ENCODE data around the gene ALKBH6.
"Not testable (repeated sequence)": the region's sequence is repeated elsewhere in the genome, so short reads cannot be mapped to it uniquely, and the experiment has no call there.

Gene ALKBH6

DNA sequence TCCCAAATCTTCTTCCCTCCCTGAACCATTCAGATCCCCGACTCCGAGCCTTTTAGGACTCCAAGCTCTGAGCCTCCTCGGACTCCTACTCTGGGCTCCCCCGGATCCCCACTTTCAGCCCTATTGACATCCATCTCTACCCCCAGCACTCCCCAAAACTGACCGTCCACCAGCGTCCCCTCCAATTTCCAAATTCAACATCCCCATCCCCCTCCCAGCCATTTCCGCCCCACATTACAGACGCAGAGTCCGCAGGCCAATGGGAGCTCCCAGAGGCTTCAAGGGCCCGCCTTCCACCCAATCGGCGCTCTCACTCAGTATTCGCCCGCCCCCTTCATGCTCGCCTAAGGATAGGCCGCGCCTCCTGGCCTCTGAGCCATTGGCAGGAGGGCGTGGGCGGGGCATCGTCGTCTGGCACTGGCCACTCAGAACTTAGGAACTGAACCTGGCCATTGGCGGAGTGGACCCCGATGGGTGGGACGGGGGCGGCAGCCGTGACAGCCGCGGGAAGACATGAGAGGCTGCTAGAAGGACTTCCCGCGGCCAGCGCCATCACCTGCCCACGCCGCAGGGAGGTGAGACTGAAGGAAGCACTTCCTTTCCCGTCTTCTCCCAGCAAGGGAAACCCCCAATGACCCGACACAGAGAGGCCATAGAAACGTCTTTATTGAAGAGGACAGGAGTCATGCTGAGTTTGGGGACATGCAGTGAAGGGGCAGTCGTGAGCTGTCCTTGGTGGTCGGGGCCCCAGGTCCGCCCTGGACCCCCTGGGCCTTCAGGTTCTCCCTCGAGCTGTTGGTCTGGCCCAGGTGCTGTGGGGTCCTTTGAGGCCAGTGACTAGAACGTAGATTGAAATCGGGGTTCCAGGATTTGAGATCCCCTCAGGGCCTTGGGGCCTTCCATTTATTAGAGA lies at the start of gene ALKBH6:
TSS of gene ALKBH6 (minus strand) at position 202 of the 913 bp plus-strand sequence. CDS start 816 bp downstream, outside the sequence.
- peak; percentile 99 for DNase-seq (ENCODE audit: low spot score)

- no peak for DNase-seq (ENCODE audit: low spot score)
Observed at GRCh38 chr19:36061367-36061766, 47.4 kb upstream of the ALKBH6 start.

- peak; percentile 83 for DNase-seq (ENCODE audit: low spot score)
Observed at GRCh38 chr19:36060430-36060829, 46.4 kb upstream of the ALKBH6 start.

DNA sequence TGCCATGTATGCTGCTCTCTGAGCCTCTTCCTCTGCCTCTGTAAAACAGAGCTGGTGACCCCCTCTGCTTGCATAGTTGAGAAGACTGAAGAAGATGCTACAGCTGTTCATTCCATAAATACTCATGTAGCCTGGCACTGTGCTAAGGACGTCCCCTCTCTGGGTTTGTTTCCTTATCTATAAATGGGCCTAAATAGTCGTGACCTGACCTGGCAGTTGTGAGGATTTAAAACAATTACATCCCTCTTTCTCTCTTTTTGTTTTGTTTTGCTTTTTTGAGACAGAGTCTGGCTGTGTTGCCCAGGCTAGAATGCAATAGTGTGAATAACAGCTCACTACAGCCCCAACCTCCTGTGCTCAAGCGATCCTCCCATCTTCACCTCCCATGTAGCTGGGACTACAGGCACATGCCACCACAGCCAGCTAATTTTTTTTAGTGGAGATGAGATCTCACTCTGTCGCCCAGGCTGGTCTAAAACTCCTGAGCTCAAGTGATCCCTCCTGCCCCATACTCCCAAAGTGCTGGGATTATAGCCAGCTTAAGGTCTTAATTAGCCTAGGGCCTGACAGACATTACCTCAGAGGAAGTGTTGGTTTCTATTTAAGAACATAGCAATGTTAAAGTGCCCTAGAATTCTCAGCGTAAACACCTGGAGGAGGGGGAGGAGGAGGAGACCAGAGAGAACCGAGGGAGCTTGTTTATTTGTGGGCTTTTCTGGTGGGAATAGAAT lies 45.3 kb upstream of the ALKBH6 start:
- DNase-seq (ENCODE audit: low spot score): peak; percentile 67

DNA sequence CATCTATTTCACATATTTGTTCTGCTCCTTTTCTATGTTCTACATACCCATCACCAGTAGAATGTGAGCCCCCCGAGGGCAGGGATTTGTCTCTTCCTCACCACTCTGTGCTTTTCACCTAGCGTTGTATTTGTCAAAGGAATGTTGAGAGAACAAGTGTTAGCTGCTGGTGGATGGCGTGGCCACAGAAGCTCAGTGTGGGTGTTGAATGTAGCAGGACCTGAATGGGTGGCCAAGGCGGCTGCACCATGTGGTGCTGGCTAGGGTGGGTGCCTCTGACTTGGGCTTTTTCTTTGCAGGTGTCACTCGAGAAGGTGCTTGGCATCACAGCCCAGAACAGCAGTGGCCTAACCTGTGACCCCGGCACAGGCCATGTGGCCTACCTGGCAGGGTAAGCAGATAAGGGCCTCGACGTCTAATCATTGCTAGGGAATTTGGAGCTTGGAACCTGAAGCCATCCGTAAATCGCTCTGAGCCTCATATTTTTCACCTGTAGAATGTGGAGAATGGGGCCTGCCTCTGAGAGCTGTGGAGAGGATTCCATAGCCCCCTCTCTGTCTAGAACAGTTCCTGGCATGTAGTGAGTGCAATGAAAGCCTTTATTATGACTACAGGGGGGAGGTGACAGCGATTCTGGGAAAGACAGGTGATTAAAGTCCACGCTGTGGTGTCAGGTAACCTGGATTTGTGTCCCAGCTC lies 44.6 kb upstream of the ALKBH6 start:
- no peak for DNase-seq (ENCODE audit: low spot score)

DNA sequence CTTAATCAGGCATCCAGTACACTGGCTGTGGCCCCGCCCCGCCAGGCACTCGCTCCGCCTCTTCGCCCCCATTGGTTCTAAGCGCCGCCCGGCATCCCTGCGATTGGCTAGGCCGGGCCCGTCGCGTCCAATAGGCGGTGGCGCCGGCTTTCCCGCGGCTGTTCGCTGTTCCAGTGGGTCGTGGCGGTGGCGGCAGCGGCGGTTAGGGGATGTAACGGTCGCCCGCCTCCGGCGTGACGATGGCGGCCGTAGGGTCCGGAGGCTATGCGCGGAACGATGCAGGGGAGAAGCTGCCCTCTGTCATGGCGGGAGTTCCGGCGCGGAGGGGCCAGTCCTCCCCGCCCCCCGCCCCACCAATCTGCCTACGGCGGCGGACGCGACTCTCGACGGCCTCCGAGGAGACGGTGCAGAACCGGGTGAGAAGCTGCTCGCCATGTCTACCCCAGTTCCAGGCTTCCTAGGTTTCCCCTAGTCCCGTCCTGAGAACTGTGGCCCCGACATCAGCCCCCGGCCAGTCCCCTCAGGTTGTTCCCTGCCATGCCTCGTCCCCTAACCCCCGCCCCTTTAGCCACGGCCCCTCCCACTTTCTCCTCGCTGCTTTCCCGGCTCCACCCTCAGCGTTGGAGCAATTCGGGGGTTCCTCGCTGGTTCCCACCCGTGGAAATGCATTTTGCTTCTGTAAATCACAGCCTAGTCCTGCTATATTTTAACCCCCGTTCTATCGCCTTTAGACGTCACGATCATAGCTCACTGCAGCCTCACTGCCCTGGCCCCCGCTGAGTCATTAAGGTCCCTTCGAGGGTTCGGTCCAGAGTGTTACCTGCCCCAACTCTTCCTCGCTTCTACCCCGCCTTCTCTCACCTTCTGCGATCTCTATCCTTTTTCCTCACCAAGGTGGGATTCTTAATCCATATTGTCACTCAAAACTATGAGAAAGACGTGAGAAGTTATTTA lies 41.0 kb upstream of the ALKBH6 start, which contains the start of gene WDR62:
TSS of gene WDR62 (plus strand) at position 165 of the 954 bp plus-strand sequence. CDS start at position 240, 75 bp downstream.
- DNase-seq (ENCODE audit: low spot score): peak; percentile 96

- peak; percentile 96 for DNase-seq (ENCODE audit: low spot score)
Observed at GRCh38 chr19:36054119-36054732, 40.2 kb upstream of the ALKBH6 start, which contains the start of gene THAP8. TSS of gene THAP8 (minus strand) at chr19:36054285. CDS start at chr19:36054217, 68 bp downstream.

GRCh38 chr19:36051637-36052036 lies 37.6 kb upstream of the ALKBH6 start:
- DNase-seq (ENCODE audit: low spot score): no peak

GRCh38 chr19:36051236-36051635 lies 37.2 kb upstream of the ALKBH6 start:
- peak; percentile 68 for DNase-seq (ENCODE audit: low spot score)

GRCh38 chr19:36049080-36049698 lies 35.2 kb upstream of the ALKBH6 start:
- DNase-seq (ENCODE audit: low spot score): no peak

DNA sequence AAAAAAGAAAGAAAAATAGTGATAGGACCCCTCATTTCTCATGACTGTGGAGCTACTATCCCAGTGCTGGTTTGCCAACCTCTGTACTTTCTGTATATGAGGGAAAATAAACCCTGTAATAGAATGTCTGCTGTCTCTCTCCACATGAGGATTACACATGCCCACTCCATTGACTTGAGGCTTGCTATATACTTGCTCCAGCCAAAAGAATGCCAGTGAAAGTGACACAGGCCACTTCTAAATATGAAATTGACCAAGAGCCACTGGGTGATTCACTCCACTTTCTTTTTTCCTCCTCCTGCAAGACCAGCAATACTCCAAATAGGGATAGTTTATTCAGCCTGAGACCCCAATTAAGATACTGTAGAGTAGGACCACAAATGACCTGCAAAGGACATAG lies 33.8 kb upstream of the ALKBH6 start:
- no peak for DNase-seq (ENCODE audit: low spot score)

- DNase-seq (ENCODE audit: low spot score): no peak
Observed at GRCh38 chr19:36046443-36047050, 32.5 kb upstream of the ALKBH6 start.

DNA sequence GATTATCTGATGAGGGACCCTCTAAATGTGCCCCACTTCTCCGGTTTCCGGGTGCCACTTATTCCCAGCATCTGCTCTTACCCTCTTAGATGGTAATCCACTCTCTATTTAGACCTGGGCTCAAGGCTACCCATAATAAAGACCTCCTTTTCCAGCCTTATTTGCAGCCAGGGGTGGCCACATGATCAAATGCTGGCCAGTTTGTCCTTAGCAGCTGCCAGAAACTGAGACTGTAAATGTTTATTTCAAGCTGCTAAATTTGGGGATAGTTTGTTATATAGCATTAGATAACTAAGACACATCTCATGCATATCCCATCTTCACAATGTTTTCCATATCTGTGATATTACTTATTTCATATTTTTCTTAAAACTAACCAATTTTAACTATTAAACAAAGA lies 29.9 kb upstream of the ALKBH6 start:
- no peak for DNase-seq (ENCODE audit: low spot score)

DNA sequence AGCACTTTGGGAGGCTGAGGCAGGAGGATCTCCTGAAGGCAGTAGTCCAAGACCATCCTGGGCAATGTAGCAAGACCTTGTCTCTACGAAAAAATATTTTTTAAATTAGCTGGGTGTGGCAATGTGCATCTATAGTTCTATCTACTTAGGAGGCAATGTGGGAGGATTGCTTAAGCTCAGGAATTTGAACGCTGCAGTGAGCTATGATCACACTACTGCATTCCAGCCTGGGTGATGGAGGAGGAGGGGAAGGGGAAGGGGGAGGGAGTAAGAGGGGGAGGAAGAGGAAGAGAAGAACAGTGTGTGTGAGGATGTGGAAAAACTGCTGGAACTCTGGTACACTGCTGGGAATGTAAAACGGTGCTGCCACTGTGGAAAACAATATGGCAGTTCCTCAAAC lies 27.8 kb upstream of the ALKBH6 start:
- no peak for DNase-seq (ENCODE audit: low spot score)

DNA sequence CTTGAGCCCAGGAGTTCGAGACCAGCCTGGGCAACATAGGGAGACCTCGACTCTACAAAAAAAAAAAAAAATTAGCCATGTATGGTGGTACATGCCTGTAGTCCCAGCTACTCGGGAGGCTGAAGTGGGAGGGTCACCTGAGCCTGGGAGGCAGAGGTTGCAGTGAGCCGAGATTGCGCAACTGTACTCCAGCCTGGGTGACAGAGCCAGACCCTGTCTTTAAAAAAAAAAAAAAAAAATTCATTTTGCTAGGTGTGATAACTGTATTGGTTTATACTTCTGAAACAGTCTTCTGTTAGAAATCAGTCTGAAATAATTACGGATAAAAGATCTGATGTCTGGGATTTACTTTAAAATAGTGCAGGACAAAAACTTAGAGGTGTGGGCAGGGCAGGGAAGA lies 27.1 kb upstream of the ALKBH6 start:
- not testable (repeated sequence) for DNase-seq (ENCODE audit: low spot score)

GRCh38 chr19:36040495-36040894 lies 26.5 kb upstream of the ALKBH6 start:
- no peak for DNase-seq (ENCODE audit: low spot score)

DNA sequence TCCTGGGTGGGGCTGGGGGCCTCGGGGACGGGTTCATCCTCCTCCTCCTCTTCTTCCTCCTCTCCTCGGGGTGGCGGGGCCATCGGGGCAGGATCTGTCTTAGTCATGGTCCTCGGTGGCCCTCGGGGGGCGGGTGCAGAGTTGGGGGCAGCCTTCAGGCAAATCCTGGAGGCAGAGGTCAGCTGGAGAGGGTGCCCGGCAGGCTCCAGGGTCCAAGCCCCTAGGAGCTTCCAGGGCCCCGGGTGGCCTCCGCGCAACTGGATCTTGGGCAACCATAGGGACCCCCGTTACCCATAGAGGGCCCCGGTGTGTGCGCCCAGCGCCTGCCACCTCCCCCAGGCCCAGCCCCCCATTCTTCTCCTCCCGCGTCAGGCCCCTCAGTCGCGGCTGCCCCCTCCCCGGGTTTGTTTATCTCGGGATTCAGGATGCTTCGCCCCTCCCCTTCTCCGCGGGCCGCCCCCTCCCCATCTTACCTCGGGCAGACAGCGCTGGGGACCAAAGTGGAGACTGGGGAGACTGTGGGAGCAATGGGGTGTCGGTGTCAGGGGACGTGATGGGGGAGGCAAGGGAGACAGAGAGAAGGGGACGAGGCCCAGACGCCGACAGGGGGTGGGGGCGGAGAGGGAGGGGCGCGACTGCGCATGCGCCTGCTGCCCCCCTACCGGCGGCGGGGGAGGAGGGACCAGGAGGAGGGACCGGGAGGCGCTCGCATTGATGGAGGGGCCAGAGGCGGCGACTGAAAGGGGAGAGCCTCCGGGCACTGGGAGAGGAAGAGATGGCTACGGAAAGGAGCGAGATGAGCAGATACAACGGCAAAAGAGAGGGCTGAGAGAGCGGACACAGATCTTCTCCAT lies 18.5 kb upstream of the ALKBH6 start, which contains the start of gene CLIP3:
TSS of gene CLIP3 (minus strand) at position 623 of the 854 bp plus-strand sequence. CDS start at position 107, 516 bp downstream.
- no peak for DNase-seq (ENCODE audit: low spot score)

DNA sequence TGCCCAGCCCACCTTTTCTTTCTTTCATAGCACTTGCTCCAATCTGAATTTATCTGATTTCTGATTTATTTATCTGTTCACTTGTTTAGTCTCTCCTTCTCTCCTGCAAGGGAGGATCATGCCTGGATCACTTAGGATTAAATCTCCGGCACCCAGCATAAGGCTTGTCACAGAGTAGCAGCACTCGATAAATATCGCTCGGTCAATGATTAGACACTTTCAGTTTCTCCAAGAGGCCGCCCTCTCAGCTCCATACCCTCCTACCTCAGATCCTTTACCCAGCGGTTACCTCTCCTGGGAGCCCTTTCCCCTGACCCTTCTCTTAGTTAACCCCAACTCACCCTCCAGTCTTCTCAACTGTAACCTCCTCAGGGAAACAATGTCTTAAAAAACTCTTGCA lies 17.3 kb upstream of the ALKBH6 start:
- DNase-seq (ENCODE audit: low spot score): no peak

Data from D341Med (cell line).